GM19238 (cell line): ENCODE results near the gene ALKBH7.

Source experiments
- DNase-seq: peaks from one replicate; pipeline ENCODE4 v3.0.0; 2011; ENCODE audit warnings: low spot score; ENCODE audit not compliant: insufficient read length

ALKBH7 gene

GRCh38 chr19:6364353-6364752 lies 8.2 kb upstream of the ALKBH7 start:
- no peak for DNase-seq

DNA sequence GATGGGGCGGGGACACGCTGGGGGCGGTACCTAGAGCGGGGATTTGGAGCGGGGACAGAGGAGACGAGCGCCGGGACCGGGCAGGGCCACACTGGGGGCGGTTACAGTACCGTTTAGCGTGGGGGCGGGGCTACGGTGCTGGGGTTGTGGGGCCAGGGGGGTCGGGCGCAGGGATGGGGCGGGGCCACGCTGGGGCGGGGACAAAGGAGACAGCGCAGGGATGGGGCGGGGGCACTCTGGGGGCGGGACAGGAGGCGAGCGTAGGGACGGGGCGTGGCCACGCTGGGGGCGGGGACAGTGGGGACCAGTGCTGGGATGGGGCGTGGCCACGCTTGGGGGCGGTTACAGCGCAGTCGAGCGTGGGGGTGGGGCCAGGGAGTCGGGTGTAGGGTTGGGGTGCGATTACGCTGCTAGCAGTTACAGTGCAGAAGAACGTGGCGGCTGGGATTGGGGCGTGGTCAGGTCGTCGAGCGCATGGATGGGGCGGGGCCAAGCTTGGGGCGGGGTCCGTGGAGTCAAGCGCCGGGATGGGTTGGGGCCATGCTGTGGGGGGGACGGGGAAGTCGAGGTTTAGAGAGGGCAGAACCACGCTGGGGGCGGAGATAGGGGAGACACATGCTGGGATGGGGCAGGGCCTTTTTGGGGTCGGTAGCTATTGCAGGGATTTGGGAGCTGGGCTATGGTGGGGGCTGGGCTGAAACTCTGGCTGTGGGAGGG lies 660 bp downstream of the ALKBH7 start:
- DNase-seq = peak; percentile 91

GRCh38 chr19:6373813-6374108 lies 1.2 kb downstream of the ALKBH7 start:
- no peak for DNase-seq

DNA sequence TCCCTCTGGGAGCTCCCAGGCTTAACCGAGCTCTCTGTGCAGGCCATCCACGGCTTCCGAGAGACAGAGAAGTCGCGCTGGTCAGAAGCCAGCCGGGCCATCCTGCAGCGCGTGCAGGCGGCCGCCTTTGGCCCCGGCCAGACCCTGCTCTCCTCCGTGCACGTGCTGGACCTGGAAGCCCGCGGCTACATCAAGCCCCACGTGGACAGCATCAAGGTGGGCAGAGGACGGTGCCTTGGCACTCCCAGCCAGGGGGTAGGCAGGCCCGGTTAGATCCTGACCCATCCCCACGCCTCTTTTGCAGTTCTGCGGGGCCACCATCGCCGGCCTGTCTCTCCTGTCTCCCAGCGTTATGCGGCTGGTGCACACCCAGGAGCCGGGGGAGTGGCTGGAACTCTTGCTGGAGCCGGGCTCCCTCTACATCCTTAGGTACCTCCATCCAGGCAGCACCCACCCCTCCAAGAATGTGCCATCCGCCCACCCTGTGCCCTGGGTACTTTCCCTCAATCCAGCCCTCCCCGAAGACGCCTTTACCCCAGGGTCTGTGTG lies 1.6 kb downstream of the ALKBH7 start:
- DNase-seq = no peak

- no peak for DNase-seq
These were observed 2.3 kb downstream of the ALKBH7 start for GRCh38 chr19:6374711-6375410.

DNA sequence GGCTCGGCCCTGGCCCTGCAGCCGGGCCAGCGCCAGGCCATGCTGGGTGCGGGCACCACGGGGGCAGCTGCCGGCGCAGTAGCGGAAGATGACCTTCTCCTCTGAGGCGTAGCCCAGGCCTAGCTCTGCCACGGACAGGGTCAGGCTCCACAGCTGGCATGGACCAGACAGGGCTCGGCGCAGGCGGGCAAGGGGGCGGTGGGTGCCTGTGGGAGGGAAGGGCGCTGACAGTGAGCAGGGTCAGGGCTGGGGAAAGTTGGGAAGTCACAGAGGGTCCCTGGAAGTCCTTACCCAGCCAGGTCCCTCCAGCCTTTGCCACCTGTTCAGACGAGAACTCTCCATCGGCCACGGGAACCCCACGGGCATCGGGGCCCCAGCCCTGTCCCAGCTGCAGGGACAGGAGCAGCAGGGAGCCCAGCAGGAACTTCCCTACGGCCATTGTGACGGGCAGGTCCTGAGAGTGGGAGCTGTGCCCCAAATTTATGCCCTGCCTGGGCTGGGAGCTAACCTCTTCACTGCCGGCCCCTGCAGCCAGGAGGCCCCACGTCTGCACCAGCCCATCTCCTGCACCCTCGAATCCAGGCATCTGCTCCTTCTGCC lies 2.9 kb downstream of the ALKBH7 start, which contains the start of gene PSPN:
Gene PSPN, minus strand, starts transcription at position 523 of the 600 bp plus-strand sequence. Its CDS starts 84 bp downstream, at position 439.
- no peak for DNase-seq

- DNase-seq = no peak
These were observed 4.1 kb downstream of the ALKBH7 start for GRCh38 chr19:6376512-6377190.

DNA sequence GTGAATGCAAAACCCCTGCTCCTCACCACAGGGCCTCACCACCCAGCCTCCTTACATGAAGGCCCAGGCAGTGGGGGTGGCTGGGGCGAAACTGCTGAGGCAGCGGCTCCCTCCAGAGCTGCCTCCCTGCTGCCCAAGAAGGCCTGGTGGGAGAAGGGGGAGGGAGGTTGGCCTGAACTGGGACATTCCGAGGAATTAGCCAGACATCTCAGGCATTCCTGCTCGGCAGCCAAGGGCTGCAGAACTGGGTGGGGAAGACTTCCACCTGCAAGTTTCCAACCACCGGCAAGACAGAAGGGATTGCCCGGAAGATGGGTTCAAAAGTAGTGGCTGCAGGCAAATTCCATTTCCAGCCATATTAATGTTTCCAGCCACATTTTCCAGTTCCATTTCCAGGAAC lies 5.4 kb downstream of the ALKBH7 start:
- no peak for DNase-seq

DNA sequence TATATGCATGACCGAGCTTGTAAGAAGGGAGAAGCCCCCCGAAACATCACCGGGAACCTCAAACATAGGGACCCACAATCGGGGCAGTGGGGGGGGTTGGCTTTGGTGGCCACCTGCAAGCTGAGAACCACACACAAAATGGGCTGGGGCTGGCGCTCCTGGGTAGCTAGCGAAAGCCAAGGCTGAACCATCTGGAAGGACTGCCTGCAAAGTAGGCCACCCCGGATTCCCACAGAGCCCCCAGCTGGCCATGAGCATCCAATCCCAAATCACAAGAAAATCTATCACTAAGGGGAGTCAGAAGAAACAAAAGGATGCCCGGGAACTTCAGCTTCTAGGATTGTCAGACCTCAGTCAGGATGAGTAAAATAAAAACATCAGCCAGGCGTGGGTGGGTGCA lies 5.9 kb downstream of the ALKBH7 start:
- DNase-seq = no peak

GRCh38 chr19:6379744-6380143 lies 7.2 kb downstream of the ALKBH7 start:
- DNase-seq = no peak

DNA sequence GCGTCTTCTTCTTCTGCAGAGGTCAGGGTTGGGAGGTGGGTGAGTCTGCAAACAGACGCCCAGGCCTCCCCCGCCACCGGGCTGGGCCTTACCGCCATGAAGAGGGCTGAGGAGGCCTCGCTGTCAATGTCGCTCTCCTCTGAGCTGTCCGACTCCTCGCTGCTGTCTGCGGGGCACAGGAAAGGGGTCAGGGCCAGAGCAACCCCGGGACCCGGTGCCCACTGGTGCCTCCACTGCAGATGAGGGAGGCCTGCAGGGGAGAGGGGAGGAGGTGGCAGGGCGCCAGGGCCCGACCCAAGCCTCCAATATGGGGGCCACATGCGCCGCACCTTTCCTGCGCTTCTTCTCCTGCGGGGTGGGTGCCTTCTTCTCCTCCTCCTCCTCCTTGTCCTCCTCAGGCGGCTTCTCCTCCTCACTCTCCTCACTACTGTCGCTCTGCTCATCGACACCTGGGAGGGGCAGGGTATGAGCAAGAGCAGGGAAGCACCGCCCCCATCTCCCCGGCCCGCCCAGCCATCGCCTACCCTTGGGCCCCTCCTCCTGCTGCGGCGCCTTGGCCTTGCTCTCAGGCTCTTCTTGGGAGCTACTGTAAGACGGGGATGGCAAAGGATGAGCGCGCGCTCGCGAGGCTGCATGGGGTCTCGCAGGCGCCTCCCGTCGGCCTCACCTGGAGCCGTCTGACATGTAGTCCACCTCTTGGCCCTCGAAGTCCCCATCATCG lies 8.6 kb downstream of the ALKBH7 start:
- no peak for DNase-seq

DNA sequence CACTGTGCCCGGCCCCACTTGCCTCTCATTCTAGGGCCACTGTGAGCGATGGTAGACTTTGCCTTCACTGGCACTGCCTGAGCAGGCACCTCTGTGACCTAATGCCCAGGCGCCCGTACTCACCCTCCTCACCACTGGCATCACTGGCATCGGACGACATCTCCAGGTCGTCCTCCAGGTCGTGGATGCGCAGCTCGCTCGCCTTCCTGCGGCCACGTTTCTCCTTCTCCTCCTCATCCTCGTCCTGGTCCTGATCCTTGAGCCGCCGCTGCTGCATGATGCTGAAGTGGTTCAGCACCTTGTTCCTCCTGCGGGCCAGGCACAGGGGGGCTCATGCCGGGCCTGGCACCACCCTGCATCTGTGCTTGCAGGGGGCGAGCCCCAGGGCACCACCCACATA lies 10.6 kb downstream of the ALKBH7 start:
- no peak for DNase-seq

- DNase-seq = no peak
These were observed 11.8 kb downstream of the ALKBH7 start for GRCh38 chr19:6384381-6384780.

DNA sequence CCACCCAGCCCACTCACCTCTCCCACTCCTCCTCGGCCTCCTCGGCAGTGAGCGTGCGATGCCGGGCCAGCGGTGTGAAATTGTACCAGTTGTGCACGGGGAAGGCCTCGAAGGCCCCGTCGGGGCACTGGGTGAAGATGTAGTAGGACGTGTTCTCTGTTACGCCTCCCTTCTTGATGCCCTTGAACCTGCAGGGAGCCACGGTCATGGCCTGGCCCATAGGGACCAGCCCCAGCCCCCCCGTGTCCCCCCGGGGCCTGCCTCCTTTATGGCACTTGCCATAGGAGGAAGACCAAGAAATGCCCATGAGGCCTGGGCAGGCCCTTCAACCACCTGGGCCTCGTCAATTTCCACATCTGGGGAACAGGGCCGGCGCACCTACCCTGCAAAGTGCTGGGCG lies 14.8 kb downstream of the ALKBH7 start:
- DNase-seq = no peak

DNA sequence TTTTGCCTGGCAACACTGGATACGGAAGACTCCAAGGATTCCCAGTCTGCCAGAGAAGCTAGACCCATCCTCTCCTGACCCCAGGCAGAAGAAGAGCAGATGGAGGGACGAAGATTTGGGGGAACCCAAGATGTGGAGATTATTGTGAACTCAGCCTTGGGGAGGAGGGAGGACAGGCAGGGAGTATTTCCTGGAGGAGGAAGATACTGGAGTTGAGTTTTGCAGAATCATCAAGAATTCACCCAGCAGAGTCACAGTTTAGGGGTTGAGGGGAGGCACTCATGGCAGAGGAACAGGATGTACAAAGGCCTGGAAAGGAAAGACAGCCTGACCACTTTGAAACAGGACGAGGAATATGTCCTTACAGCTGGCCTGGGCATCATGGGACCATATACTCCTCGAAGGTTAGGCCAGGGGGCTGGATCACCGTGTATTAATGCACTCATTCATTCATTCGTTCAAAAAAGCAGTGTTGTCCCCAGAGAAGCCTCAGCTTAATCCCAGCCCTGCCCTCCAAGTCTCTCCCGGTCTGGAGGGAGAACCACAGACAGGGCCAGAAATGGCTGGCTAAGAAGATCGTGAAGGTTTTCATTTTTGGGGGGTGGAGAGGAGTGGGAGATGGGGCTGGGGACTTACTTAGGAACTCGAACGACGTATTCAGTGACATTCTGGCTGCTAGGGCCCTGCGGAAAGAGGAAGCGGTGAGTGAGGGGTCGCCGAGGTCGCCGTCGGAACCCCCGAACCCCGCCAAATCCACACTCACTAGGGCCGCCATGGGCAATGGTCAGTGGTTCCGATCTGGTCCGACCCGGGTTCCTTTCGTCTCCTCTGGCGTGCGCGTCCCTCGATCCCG lies 19.9 kb downstream of the ALKBH7 start:
- DNase-seq = no peak

GRCh38 chr19:6393074-6393982 lies 20.7 kb downstream of the ALKBH7 start, which contains the start of gene GTF2F1:
GTF2F1 (minus strand) TSS chr19:6393164; CDS start chr19:6392995, 169 bp downstream.
- peak; percentile 97 for DNase-seq

DNA sequence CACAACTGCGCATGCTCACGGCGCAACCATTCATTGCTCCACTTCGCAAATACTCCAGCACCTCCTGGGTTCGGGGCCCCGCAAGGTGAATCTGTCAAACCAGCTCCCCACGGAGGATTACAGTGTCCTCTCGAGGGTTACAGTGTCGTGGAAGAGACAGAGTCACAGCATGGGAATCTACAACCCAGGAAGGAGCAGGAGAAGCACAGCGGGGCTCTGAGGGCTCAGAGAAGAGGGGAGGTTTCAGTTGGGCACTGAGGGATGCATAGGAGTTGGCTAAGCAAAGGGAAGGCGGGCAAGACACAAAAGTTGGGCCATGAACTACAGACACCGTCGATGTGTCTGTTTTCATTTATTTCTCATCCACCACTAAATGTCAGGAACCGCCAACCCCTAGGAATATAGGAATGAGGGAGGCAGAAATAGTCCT lies 21.4 kb downstream of the ALKBH7 start:
- DNase-seq = no peak

DNA sequence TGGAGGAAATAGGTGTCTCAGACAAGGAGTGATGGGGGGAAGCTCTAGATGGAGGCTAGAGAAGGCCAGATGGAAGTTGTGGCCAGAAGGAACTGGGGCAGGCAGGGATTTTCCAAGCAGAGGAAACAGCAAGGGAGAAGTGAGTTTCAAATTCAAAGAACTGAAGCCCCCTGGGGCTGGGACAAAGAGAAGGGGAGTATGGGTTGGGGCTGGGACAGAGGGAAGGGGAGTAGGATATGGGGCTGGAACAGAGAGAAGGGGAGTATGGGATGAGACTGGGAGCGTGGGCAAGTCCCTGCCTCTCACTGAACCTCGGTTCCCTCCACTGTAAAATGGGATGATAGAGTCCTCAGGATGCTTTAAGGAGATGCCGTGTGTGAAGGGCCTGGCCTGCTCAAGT lies 22.2 kb downstream of the ALKBH7 start:
- DNase-seq = no peak

DNA sequence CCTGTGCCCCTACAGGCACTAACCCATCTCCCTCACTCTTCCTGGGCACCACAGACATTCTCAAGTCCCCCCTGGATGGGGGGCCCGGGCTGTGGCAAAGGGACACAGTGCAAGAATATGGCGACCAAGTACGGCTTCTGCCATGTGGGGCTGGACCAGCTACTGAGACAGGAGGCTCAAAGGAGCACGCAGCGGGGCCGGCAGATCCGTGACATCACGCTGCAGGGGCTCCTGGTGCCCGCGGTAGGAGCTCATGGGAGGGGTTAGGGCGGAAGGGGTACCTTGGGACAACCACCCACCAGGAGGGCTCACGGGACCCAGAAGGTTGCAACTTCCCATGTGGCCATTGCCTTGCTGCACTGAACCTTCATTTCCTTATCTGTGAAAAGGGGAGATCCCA lies 23.7 kb downstream of the ALKBH7 start:
- no peak for DNase-seq
